Nephron progenitor cell (in vitro differentiated cells): ENCODE measurements around the gene DNAH9.

Experiments
- DNase-seq: peaks from one replicate; pipeline ENCODE4 v3.0.0; 2021
- H3K27ac Mint-ChIP-seq: 2 replicates; pipeline ENCODE4 v1.8.0; 2021; ENCODE audit warnings: mild to moderate bottlenecking, moderate library complexity, mixed read lengths
- H3K27me3 Mint-ChIP-seq: 2 replicates; pipeline ENCODE4 v1.8.0; 2021; ENCODE audit warnings: mild to moderate bottlenecking, low read depth, mixed read lengths; ENCODE audit not compliant: poor library complexity
- H3K36me3 Mint-ChIP-seq: 2 replicates; pipeline ENCODE4 v1.8.0; 2021; ENCODE audit warnings: low read depth, mixed read lengths
- H3K4me1 Mint-ChIP-seq: 2 replicates; pipeline ENCODE4 v1.8.0; 2021; ENCODE audit warnings: mixed read lengths
- H3K4me3 Mint-ChIP-seq: 2 replicates; pipeline ENCODE4 v1.8.0; 2021; ENCODE audit warnings: mild to moderate bottlenecking, moderate library complexity, mixed read lengths
- H3K9me3 Mint-ChIP-seq: 2 replicates; pipeline ENCODE4 v1.8.0; 2021; ENCODE audit warnings: mild to moderate bottlenecking, moderate library complexity, mixed read lengths
- CTCF ChIP-seq: fragments of 200-600 bp; sonication (generic); IDR thresholded peaks from 2 replicates; pipeline ENCODE4 v1.5.0; 2021; ENCODE audit warnings: antibody characterized with exemption

The DNAH9 gene

GRCh38 chr17:11737313-11737679, 139.0 kb downstream of the DNAH9 start:
- Mint-ChIP-seq H3K4me3 (no peak overlapping the region), H3K4me1 (no peaks in the 10 kb centered on the region)
- DNase-seq, result no peak

GRCh38 chr17:11738151-11738550, 139.9 kb downstream of the DNAH9 start:
- no peaks in the 10 kb centered on the region for H3K4me1 Mint-ChIP-seq
- peaks cover 3% of the 10 kb centered on the region for H3K27me3 Mint-ChIP-seq
- H3K36me3 Mint-ChIP-seq, result no peaks in the 10 kb centered on the region
- no peak for TF ChIP-seq CTCF
- no peak overlapping the region for H3K27ac Mint-ChIP-seq
- no peaks in the 10 kb centered on the region for H3K9me3 Mint-ChIP-seq
- DNase-seq, result no peak
- H3K4me3 Mint-ChIP-seq, result no peak overlapping the region

More at GRCh38 chr17:11737313-11737679, 139.0 kb downstream of the DNAH9 start:
- no peak for TF ChIP-seq CTCF
- Mint-ChIP-seq H3K27ac (no peak overlapping the region), H3K27me3 (peaks cover 3% of the 10 kb centered on the region), H3K9me3 (no peaks in the 10 kb centered on the region), H3K36me3 (no peaks in the 10 kb centered on the region)

- no peaks in the 10 kb centered on the region for H3K9me3 Mint-ChIP-seq
- H3K4me3 Mint-ChIP-seq, result no peak overlapping the region
- no peaks in the 10 kb centered on the region for H3K36me3 Mint-ChIP-seq
- H3K27ac Mint-ChIP-seq, result no peak overlapping the region
- no peaks in the 10 kb centered on the region for H3K4me1 Mint-ChIP-seq
- H3K27me3 Mint-ChIP-seq, result peaks cover 3% of the 10 kb centered on the region
- no peak for TF ChIP-seq CTCF
- no peak for DNase-seq
Observed at GRCh38 chr17:11739351-11739750, 141.1 kb downstream of the DNAH9 start.

- no peak for TF ChIP-seq CTCF
- DNase-seq, result no peak
- H3K36me3 Mint-ChIP-seq, result no peaks in the 10 kb centered on the region
- H3K27me3 Mint-ChIP-seq, result peaks cover 3% of the 10 kb centered on the region
- H3K4me3 Mint-ChIP-seq, result no peak overlapping the region
- H3K4me1 Mint-ChIP-seq, result no peaks in the 10 kb centered on the region
- no peak overlapping the region for H3K27ac Mint-ChIP-seq
- no peaks in the 10 kb centered on the region for H3K9me3 Mint-ChIP-seq
Observed at GRCh38 chr17:11739848-11740247, 141.6 kb downstream of the DNAH9 start.

- peaks cover 19% of the 10 kb centered on the region for H3K9me3 Mint-ChIP-seq
- H3K27me3 Mint-ChIP-seq, result peaks cover 7% of the 10 kb centered on the region
- H3K4me1 Mint-ChIP-seq, result no peaks in the 10 kb centered on the region
- TF ChIP-seq CTCF, result no peak
- H3K27ac Mint-ChIP-seq, result no peak overlapping the region
- H3K36me3 Mint-ChIP-seq, result peaks cover 8% of the 10 kb centered on the region
- H3K4me3 Mint-ChIP-seq, result no peak overlapping the region
- DNase-seq, result no peak
Observed at GRCh38 chr17:11742886-11743285, 144.6 kb downstream of the DNAH9 start.

GRCh38 chr17:11744696-11745095, 146.4 kb downstream of the DNAH9 start:
- Mint-ChIP-seq H3K27me3 (peaks cover 7% of the 10 kb centered on the region), H3K4me3 (no peak overlapping the region), H3K4me1 (no peaks in the 10 kb centered on the region), H3K36me3 (peaks cover 8% of the 10 kb centered on the region), H3K27ac (no peak overlapping the region), H3K9me3 (peaks cover 19% of the 10 kb centered on the region)
- no peak for TF ChIP-seq CTCF
- no peak for DNase-seq
